B cell (primary cell): ENCODE results near the gene ARHGEF17. TPM values are rescaled to one million over a fixed set of nuclear protein-coding genes. Genes with fewer than 3 reads are reported as not detected.

Experiments
- ATAC-seq: fragments of 200-7000 bp; cut with Tn5 transposase; one replicate; pipeline ENCODE4 v1.10.0; 2021; ENCODE audit warnings: low read depth, mild to moderate bottlenecking, moderate number of reproducible peaks, moderate library complexity
- CTCF ChIA-PET: fragments of 350-600 bp; sonication (Branson Sonifier 250); formaldehyde crosslinking; loops from one replicate; lab custom pipeline; 2021; ENCODE audit warnings: antibody characterized with exemption, inconsistent platforms; lab: Charles Lee
- POLR2A ChIA-PET: fragments of 350-600 bp; sonication (Branson Sonifier 250); formaldehyde crosslinking; loops from one replicate; lab custom pipeline; 2021; ENCODE audit warnings: antibody characterized with exemption; lab: Charles Lee
- DNase-seq: peaks from one replicate; pipeline ENCODE4 v3.0.0; 2013
- H2AFZ ChIP-seq: 2 replicates; pipeline ENCODE4 v1.6.1; 2012; ENCODE audit warnings: mild to moderate bottlenecking, low read depth, low read length; ENCODE audit not compliant: insufficient read depth, poor library complexity, severe bottlenecking
- H3K27ac ChIP-seq, 2 donors: 1 replicate in 1 of 2; 2 replicates in 1 of 2; pipeline ENCODE4 v1.5.1; 2012 to 2013; ENCODE audit warnings: low read length in 2 of 2, mild to moderate bottlenecking in 2 of 2, moderate library complexity in 1 of 2
- H3K27me3 ChIP-seq, 4 experiments: fragments of 200-600 bp in 1 of 4; sonication (generic) in 1 of 4; replicated peaks in 1 of 4; 1 replicate in 2 of 4; 2 replicates in 2 of 4; pipeline versions ENCODE4 v1.6.1 to v1.7.0; 2013 to 2016; ENCODE audit warnings: low read length in 3 of 4, mild to moderate bottlenecking in 2 of 4, mixed read lengths in 1 of 4, moderate library complexity in 1 of 4; ENCODE audit not compliant: insufficient read depth in 4 of 4, control insufficient read depth in 3 of 4; ENCODE audit errors: control extremely low read depth in 1 of 4
- H3K36me3 ChIP-seq, 2 experiments: replicated peaks in 1 of 2; 1 replicate in 1 of 2; 2 replicates in 1 of 2; pipeline versions ENCODE4 v1.6.1 to v1.7.1; 2013; ENCODE audit warnings: low read length in 1 of 2; ENCODE audit not compliant: insufficient read depth in 2 of 2, control insufficient read depth in 1 of 2; ENCODE audit errors: control extremely low read depth in 1 of 2, extremely low read depth in 1 of 2
- H3K4me1 ChIP-seq, 2 donors: fragments of 200-600 bp in 1 of 2; sonication (generic) in 1 of 2; 1 replicate in 1 of 2; 2 replicates in 1 of 2; pipeline versions ENCODE4 v1.5.1 to v1.6.1; 2013 to 2017; ENCODE audit warnings: low read length in 2 of 2; ENCODE audit not compliant: control insufficient read depth in 2 of 2, insufficient read depth in 2 of 2
- H3K4me2 ChIP-seq: replicated peaks from 2 replicates; pipeline ENCODE3; 2012; ENCODE audit warnings: mild to moderate bottlenecking, low read depth, low read length; ENCODE audit not compliant: poor library complexity, severe bottlenecking
- H3K4me3 ChIP-seq, 5 experiments: fragments of 200-600 bp in 1 of 5; sonication (generic) in 1 of 5; 1 replicate in 3 of 5; 2 replicates in 2 of 5; pipeline versions ENCODE4 v1.5.1 to v1.7.0; 2011 to 2016; ENCODE audit warnings: low read length in 4 of 5, mild to moderate bottlenecking in 4 of 5, low read depth in 2 of 5, control low read depth in 1 of 5, moderate library complexity in 1 of 5; ENCODE audit not compliant: insufficient read depth in 1 of 5; ENCODE audit errors: control extremely low read depth in 1 of 5, extremely low read depth in 1 of 5
- H3K79me2 ChIP-seq: fragments of 200-600 bp; sonication (generic); one replicate; pipeline ENCODE4 v1.6.0; 2016; ENCODE audit warnings: low read length; ENCODE audit not compliant: control insufficient read depth, insufficient read depth
- H3K9ac ChIP-seq: fragments of 200-600 bp; sonication (generic); 2 replicates; pipeline ENCODE4 v1.6.1; 2017; ENCODE audit warnings: mild to moderate bottlenecking, low read length, moderate library complexity
- H3K9me3 ChIP-seq, 3 donors: one replicate each; pipeline versions ENCODE4 v1.6.1 to v1.7.1; 2013; ENCODE audit warnings: low read length in 2 of 3; ENCODE audit not compliant: control insufficient read depth in 2 of 3, insufficient read depth in 1 of 3; ENCODE audit errors: control extremely low read depth in 1 of 3
- H4K20me1 ChIP-seq: 2 replicates; pipeline ENCODE4 v1.6.0; 2012; ENCODE audit warnings: mild to moderate bottlenecking, low read length; ENCODE audit not compliant: insufficient read depth, control insufficient read depth, poor library complexity, severe bottlenecking
- H3K27ac Mint-ChIP-seq: one replicate; pipeline ENCODE4 v1.8.0; 2021; ENCODE audit warnings: mixed read lengths
- H3K27me3 Mint-ChIP-seq: one replicate; pipeline ENCODE4 v1.8.0; 2021; ENCODE audit warnings: mixed read lengths
- H3K4me1 Mint-ChIP-seq: one replicate; pipeline ENCODE4 v1.8.0; 2021; ENCODE audit warnings: mixed read lengths
- H3K4me3 Mint-ChIP-seq: one replicate; pipeline ENCODE4 v1.8.0; 2021; ENCODE audit warnings: mixed read lengths
- H3K9me3 Mint-ChIP-seq: one replicate; pipeline ENCODE4 v1.8.0; 2022; ENCODE audit warnings: mixed read lengths; ENCODE audit not compliant: insufficient read depth
- CTCF ChIP-seq: fragments of 200-600 bp; IDR thresholded peaks from one replicate; pipeline ENCODE4 v1.8.0; 2022; ENCODE audit warnings: antibody characterized with exemption, mild to moderate bottlenecking
- EZH2 ChIP-seq: IDR thresholded peaks from 2 replicates; pipeline ENCODE4 v1.6.1; 2012; ENCODE audit warnings: borderline replicate concordance, low read depth, mild to moderate bottlenecking, moderate library complexity, low read length; ENCODE audit not compliant: insufficient read depth, poor library complexity, severe bottlenecking
- WGBS: methylation state at CpG from one replicate; pipeline ENCODE4 v1.1.5; 2013; ENCODE audit warnings: missing lambda C conversion rate; ENCODE audit not compliant: insufficient coverage; 5-methylcytosine and 5-hydroxymethylcytosine counted together
- intact Hi-C: fragments of 100-400 bp; cut with micrococcal nuclease; formaldehyde crosslinking; loops from one replicate; pipeline ENCODE4 v1.10.0; 2022
- polyA plus RNA-seq: library from polyadenylated mRNA; depleted of rRNA; stranded (reverse); fragments of >200 nt; gene quantifications from 2 replicates; pipeline ENCODE4 v1.2.3, GENCODE V29; 2012
- total RNA-seq, 2 donors: library from RNA; stranded (reverse); fragments of 120-200 nt in 1 of 2; gene quantifications; 1 replicate in 1 of 2; 2 replicates in 1 of 2; pipeline versions ENCODE4 v1.2.3 to v1.2.4, GENCODE V29; 2013 to 2022

ARHGEF17 gene
- total and polyA plus RNA-seq, 2 donors (not counting 1 experiment from before 2014, with no cell fraction given): 0.05 TPM; not detected in 1

GRCh38 chr11:73384125-73384441 is 76.0 kb downstream of the ARHGEF17 start:
- H3K79me2 ChIP-seq: peaks cover 91% of the 10 kb centered on the region
- peak overlapping the region; percentile 98 for H3K27ac ChIP-seq
- POLR2A ChIA-PET: interaction anchor here (1.1 to 1.9 kb wide), 4 partner anchors 9 to 32 kb away, joined by 3 to 11 read pairs (median 4); no protein-coding TSS in a partner anchor
- intact Hi-C loops: loop anchor here (5.0 kb wide), 2 partner anchors 97 to 232 kb away; no protein-coding TSS in a partner anchor
- no peak for DNase-seq
- peaks cover 34% of the 10 kb centered on the region for H4K20me1 ChIP-seq
- WGBS: 89% methylated on average over 2 of the region's 7 CpGs
- Mint-ChIP-seq H3K4me3 (peak overlapping the region; percentile 100), H3K27me3 (no peaks in the 10 kb centered on the region), H3K9me3 (no peaks in the 10 kb centered on the region), H3K27ac (peak overlapping the region; percentile 99), H3K4me1 (peaks cover 99% of the 10 kb centered on the region)
- H3K4me2 ChIP-seq: peak overlapping the region; percentile 89
- CTCF ChIA-PET: interaction anchor here (1.1 to 13.9 kb wide), 7 partner anchors 9 to 241 kb away, joined by 3 to 311 read pairs (median 8); partner anchors contain the start of gene RELT
- H3K36me3 ChIP-seq: peaks cover 0 to 21% of the 10 kb centered on the region in 2 experiments
- H3K9me3 ChIP-seq: no peaks in the 10 kb centered on the region
- H3K27me3 ChIP-seq: no peaks in the 10 kb centered on the region
- H3K4me3 ChIP-seq: peak overlapping the region in 1 of 5 experiments; percentile 35
- no peak for TF ChIP-seq EZH2
- TF ChIP-seq CTCF: no peak
- H3K4me1 ChIP-seq: peaks cover 100% of the 10 kb centered on the region in 2 donors
- H3K9ac ChIP-seq: peak overlapping the region; percentile 48
- no peak overlapping the region for H2AFZ ChIP-seq
- ATAC-seq: no peak

- POLR2A ChIA-PET: interaction anchor here (0.7 to 1.9 kb wide), 11 partner anchors 8 to 598 kb away, joined by 3 to 13 read pairs (median 4); partner anchors contain the start of genes RELT and UCP2
- peaks cover 37% of the 10 kb centered on the region for H4K20me1 ChIP-seq
- H3K4me2 ChIP-seq: peak overlapping the region; percentile 89
- intact Hi-C loops: loop anchor here (5.0 kb wide), 2 partner anchors 97 to 232 kb away; no protein-coding TSS in a partner anchor
- peaks cover 100% of the 10 kb centered on the region in 2 donors for H3K4me1 ChIP-seq
- peaks cover 0 to 20% of the 10 kb centered on the region in 2 experiments for H3K36me3 ChIP-seq
- peak overlapping the region; percentile 48 for H3K9ac ChIP-seq
- Mint-ChIP-seq H3K4me1 (peaks cover 99% of the 10 kb centered on the region), H3K27me3 (no peaks in the 10 kb centered on the region), H3K4me3 (peak overlapping the region; percentile 100), H3K9me3 (no peaks in the 10 kb centered on the region), H3K27ac (peak overlapping the region; percentile 99)
- 8% methylated on average over 4 of the region's 4 CpGs for WGBS
- TF ChIP-seq CTCF (no peak), EZH2 (no peak)
- no peaks in the 10 kb centered on the region for H3K27me3 ChIP-seq
- H3K27ac ChIP-seq: peak overlapping the region; percentile 98
- peaks cover 91% of the 10 kb centered on the region for H3K79me2 ChIP-seq
- H2AFZ ChIP-seq: no peak overlapping the region
- peak overlapping the region in 2 of 5 experiments; percentile 11 to 35 for H3K4me3 ChIP-seq
- no peak for DNase-seq
- H3K9me3 ChIP-seq: no peaks in the 10 kb centered on the region
- no peak for ATAC-seq
- CTCF ChIA-PET: interaction anchor here (0.6 to 13.9 kb wide), 12 partner anchors 8 to 735 kb away, joined by 3 to 311 read pairs (median 6); partner anchors contain the start of gene RELT
Observed at GRCh38 chr11:73384531-73384871, 76.4 kb downstream of the ARHGEF17 start.
